ES-I3 (cell line): ENCODE data around the gene SRPK2.

ENCODE experiments used
- H3K36me3 ChIP-seq: 2 replicates; pipeline ENCODE4 v1.6.1; 2013; ENCODE audit warnings: mild to moderate bottlenecking, low read length, control low read depth, moderate library complexity; ENCODE audit not compliant: insufficient read depth
- H3K4me1 ChIP-seq: 2 replicates; pipeline ENCODE4 v1.6.1; 2013; ENCODE audit warnings: mild to moderate bottlenecking, control low read depth, low read length; ENCODE audit not compliant: insufficient read depth
- H3K9ac ChIP-seq: 2 replicates; pipeline ENCODE4 v1.6.1; 2013; ENCODE audit warnings: low read depth, mild to moderate bottlenecking, low read length, moderate library complexity
- H3K9me3 ChIP-seq: 2 replicates; pipeline ENCODE4 v1.6.1; 2013; ENCODE audit warnings: mild to moderate bottlenecking, low read length, moderate library complexity; ENCODE audit not compliant: control insufficient read depth, insufficient read depth

SRPK2 gene

DNA sequence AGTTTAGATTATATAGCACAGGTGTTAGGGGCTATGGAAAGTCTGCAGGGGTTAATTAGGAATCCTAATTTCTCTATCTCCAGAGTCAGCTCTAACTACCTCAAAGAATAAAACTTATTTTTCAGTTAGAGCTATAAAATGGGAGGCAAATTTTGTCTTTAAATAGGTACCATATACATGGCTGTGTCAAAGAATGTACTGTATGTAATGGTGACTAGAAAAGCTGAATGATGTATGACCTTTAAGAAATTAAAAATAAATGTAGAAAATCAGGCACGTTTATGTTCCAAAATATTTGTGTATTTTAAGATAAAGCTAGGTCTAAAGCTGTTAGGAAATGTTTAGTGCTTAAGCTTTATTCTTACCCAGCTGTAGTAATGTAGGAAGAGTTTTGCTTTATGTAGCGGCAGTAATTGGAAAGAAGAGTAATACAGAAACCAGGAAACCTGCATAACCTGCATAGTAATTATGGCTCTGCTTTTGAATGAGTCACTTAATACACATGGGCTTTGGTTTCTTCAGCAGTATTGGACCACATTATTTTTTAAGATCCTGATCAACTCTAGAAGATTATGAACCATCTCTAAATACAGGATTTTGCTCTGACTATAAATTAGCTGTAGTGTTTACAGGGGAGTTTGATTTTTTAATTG, 289.7 kb downstream of the SRPK2 start:
- Histone ChIP-seq H3K9ac (no peak overlapping the region), H3K9me3 (no peaks in the 10 kb centered on the region), H3K36me3 (peaks cover 11% of the 10 kb centered on the region; the same call in 1 of the 2 replicates), H3K4me1 (no peaks in the 10 kb centered on the region)

DNA sequence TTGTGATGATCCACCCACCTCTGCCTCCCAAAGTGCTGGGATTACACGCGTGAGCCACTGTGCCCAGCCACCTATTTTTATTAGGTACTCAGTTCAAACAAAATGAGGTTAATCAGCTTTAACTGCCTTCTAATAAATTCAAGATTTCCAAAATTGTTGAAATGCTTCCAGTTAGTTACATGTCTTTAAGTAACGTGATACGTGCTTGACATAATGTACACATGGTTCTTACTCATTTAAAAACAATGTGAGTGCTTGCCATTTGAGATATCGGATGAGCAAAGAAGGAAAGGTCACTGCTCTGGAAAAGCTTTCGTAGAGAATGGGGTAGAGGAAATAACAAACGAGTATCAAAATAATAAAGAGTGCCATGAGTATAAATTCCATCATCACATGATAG, 291.1 kb downstream of the SRPK2 start:
- Histone ChIP-seq H3K9me3 (no peaks in the 10 kb centered on the region), H3K4me1 (no peaks in the 10 kb centered on the region), H3K36me3 (peaks cover 6% of the 10 kb centered on the region; the same call in 1 of the 2 replicates), H3K9ac (no peak overlapping the region)

DNA sequence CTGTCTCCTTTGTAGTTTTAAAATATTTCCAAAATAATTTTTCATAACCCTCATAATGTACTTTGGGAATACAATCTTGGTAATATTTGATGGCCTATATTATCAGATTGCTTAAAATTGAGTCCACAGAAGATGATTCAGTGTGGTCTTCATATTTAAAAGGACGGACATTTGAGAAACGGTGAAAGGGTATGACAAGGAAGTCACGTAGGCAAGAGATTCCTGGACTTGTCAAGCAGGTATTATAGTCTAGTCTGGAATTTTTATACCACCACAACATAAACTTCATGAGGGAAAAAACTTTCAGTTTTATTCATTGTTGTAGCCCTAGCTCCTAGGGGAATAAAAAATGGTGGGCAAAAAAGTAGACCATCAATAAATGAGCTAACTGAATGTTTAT, 292.4 kb downstream of the SRPK2 start:
- peaks cover 5% of the 10 kb centered on the region; the same call in 1 of the 2 replicates for H3K36me3 ChIP-seq
- no peaks in the 10 kb centered on the region for H3K4me1 ChIP-seq
- H3K9ac ChIP-seq, result no peak overlapping the region
- H3K9me3 ChIP-seq, result no peaks in the 10 kb centered on the region

DNA sequence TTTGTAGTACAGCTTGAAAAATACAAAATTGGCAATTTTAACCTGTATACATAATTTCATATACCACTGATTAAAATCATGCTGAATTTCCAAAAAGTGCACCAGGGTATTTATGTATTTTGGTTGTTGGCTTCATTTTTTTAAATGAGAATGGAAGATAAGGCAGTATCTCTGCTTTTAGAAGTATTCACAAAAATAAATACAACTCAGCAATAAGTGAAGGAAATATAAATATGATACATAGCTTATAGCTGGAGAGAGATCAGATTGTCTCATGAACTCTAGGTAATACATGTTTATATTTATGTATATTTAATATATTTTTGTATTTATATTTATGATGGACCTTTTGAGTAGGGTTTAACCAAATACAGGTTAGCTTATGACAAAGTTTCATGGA, 293.8 kb downstream of the SRPK2 start:
- peaks cover 7% of the 10 kb centered on the region; the same call in 1 of the 2 replicates for H3K36me3 ChIP-seq
- H3K4me1 ChIP-seq, result no peaks in the 10 kb centered on the region
- no peak overlapping the region for H3K9ac ChIP-seq
- H3K9me3 ChIP-seq, result no peaks in the 10 kb centered on the region

DNA sequence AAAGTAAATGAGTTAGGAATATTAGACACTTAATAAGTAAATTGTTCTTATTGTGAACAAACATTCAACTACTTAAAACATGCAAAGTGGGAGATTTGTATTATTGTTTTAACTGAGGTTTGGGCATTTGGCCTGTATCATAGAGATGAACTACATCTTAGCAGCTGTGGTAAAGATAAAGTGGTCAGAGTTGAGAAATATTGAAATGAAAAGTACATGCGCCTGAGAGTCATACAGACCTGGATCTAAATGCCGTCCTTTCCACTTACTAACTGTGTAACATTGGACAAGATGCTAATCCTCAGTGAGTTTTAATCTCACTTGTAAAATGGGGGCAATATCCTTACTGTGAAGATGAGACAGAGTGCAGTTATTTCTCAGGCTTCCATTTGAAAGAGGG, 300.3 kb downstream of the SRPK2 start:
- Histone ChIP-seq H3K9ac (no peak overlapping the region), H3K36me3 (peaks cover 3% of the 10 kb centered on the region), H3K9me3 (no peaks in the 10 kb centered on the region), H3K4me1 (no peaks in the 10 kb centered on the region)

DNA sequence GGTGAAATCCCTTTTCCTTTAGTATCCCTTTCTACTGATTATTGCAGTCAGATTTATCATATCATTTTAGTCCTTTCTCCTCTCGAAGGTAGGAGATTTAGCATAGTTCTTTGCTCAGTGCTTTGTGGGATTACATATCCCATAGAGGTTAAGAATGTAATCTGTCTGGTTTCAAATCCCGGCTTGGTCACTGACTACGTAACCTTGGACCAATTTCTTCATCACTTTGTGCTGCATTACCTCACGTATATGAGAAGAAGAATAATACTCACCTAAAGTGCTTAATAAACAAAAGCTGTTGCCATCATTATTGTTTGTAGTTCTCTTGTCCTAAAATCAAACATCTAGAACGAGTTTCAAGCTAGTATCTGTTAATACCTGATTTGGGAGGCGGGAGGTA, 300.7 kb downstream of the SRPK2 start:
- H3K4me1 ChIP-seq, result no peaks in the 10 kb centered on the region
- H3K9ac ChIP-seq, result no peak overlapping the region
- H3K36me3 ChIP-seq, result peaks cover 3% of the 10 kb centered on the region

DNA sequence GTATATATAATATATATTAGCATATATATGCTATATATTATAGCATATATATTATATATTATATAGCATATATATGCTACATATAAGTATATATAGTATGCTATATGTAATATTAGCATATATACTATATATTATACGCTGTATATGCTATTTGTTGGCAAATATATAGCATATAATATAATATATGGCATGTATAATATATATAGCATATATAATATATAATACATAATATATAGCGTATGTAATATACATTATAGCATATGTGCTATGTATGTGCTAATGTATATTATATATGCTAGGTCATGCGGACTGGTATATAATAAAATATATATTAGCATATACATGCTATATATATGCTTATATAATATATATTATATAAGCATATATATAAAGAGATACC, 301.9 kb downstream of the SRPK2 start:
- H3K36me3 ChIP-seq, result peaks cover 3% of the 10 kb centered on the region

More for the DNA sequence above, 300.7 kb downstream of the SRPK2 start:
- H3K9me3 ChIP-seq, result no peaks in the 10 kb centered on the region

DNA sequence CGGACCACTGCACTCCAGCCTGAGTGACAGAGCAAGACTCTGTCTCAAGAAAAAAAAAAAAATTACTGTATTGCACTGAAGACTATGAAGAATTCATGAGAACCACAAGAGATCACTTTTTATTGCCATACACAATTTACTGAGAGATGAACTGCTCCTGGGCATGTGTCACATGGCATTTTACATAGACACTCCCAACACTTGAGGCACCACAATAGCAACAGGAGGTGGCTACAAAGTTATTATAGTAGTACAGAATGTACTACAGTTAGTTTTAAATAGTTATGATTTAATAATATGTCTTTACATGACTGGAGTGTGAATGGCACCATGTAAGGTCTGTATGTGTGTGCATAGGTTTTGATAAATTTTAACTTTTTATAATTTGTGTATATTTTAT, 304.1 kb downstream of the SRPK2 start:
- H3K4me1 ChIP-seq, result no peaks in the 10 kb centered on the region
- no peaks in the 10 kb centered on the region for H3K9me3 ChIP-seq
- no peak overlapping the region for H3K9ac ChIP-seq
- H3K36me3 ChIP-seq, result no peaks in the 10 kb centered on the region; the same call in 1 of the 2 replicates

More for the DNA sequence above, 301.9 kb downstream of the SRPK2 start:
- H3K9me3 ChIP-seq, result no peaks in the 10 kb centered on the region
- no peaks in the 10 kb centered on the region for H3K4me1 ChIP-seq
- H3K9ac ChIP-seq, result no peak overlapping the region

DNA sequence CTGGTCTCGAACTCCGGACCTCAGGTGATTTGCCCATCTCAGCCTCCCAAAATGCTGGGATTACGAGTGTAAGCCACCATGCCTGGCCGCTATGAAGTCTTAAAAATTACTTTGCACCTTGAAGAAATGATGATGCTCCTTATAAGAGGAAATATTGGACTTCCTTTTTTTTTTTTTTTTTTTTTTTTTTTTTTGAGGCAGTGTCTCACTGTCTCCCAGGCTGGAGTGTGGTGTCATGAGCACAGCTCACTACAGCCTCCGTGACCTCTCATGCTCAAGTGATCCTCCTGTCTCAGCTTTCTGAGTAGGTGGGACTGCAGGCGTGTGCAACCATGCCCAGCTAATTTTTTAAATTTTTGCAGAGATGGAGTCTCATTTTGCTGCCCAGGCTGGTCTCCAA, 309.4 kb downstream of the SRPK2 start:
- no peaks in the 10 kb centered on the region for H3K9me3 ChIP-seq
- no peak overlapping the region for H3K9ac ChIP-seq
- H3K36me3 ChIP-seq, result peaks cover 2% of the 10 kb centered on the region; the same call in 1 of the 2 replicates
- H3K4me1 ChIP-seq, result no peaks in the 10 kb centered on the region

DNA sequence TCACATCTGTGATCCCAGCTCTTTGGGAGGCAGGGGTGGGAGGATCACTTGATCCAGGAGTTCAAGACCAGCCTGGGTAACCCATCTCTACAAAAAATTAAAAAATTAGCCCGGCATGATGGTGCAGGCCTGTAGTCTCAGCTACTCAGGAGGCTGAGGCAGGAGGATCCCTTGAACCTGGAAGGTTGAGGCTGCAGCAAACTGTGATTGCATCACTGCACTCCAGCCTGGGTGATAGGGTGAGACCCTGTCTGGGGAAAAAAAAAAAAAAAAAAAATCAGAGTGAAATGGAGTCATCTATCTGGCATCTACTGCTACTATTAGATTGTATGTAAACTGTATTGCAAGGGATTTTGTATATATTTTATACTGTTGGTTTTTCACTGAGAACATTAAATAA, 315.6 kb downstream of the SRPK2 start:
- Histone ChIP-seq H3K4me1 (no peaks in the 10 kb centered on the region), H3K9me3 (no peaks in the 10 kb centered on the region), H3K9ac (no peak overlapping the region), H3K36me3 (peaks cover under 1% of the 10 kb centered on the region)

DNA sequence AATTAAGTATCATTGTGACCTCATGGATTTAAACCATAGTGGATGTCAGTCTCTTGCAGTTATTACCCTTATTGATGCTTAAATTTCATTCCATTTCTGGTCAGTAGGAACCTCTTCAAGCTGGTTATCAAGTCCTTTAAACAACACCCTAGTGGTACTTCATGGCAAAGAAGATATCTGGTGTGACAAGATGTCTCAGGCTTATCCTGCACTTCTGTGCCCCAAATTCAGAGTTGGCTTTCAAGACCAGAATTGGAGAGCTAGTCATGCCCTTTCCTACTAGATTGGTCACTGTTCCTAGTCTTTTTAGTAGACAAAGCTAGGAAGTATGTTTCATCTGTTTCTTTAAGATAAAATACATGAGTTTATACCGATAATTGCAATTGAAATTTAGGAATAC, 319.8 kb downstream of the SRPK2 start:
- H3K36me3 ChIP-seq, result peaks cover 5% of the 10 kb centered on the region; the same call in 1 of the 2 replicates
- no peak overlapping the region for H3K9ac ChIP-seq
- H3K4me1 ChIP-seq, result no peaks in the 10 kb centered on the region
- H3K9me3 ChIP-seq, result no peaks in the 10 kb centered on the region

DNA sequence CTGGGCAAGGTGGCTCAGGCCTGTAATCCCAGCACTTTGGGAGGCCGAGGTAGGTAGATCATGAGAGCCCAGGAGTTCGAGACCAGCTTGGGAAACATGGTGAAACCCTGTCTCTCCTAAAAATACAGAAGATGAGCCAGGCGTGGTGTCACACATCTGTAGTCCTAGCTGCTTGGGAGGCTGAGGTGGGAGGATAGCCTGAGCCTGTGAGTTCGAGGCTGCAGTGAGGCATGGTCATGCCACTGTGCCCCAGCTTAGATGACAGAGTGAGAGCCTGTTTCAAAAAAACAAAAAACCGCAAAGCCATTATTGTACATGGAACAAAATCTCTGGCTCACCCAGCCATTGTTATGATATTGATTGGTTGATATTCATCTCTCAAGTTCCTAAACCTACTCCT, 321.0 kb downstream of the SRPK2 start:
- H3K36me3 ChIP-seq, result peaks cover 5% of the 10 kb centered on the region; the same call in 1 of the 2 replicates
- H3K9ac ChIP-seq, result no peak overlapping the region
- H3K9me3 ChIP-seq, result no peaks in the 10 kb centered on the region
- H3K4me1 ChIP-seq, result peaks cover 2% of the 10 kb centered on the region; the same call in 1 of the 2 replicates
